Measurements from ENCODE around the gene DDX52. TPM values are rescaled to one million over a fixed set of nuclear protein-coding genes. Genes with fewer than 3 reads are reported as not detected.

Gene DDX52
- total and polyA plus RNA-seq, 2 of the 8 experiments (the other 6 are each of a cell fraction or from before 2014, with no cell fraction given) = 10.0 to 45.9 TPM

GRCh38 chr17:37605081-37605480 is 38.2 kb downstream of the DDX52 start:
- 91% methylated on average over 4 of the region's 4 CpGs; no CpG with 5 or more reads in 1 of the 2 experiments for WGBS, 2 experiments (ENCODE audit: extremely low coverage in 1 of 2, insufficient coverage in 1 of 2, insufficient read length in 1 of 2, insufficient replicate concordance in 2 of 2, low coverage in 1 of 2, low lambda C conversion rate in 2 of 2, missing lambda C conversion rate in 1 of 2)
- POLR2A ChIA-PET (ENCODE audit: partially characterized antibody) = no interaction called here
- H3K27ac ChIP-seq (ENCODE audit: low read depth, low read length) = no peak overlapping the region
- no peak overlapping the region for H3K4me3 ChIP-seq (ENCODE audit: extremely low read depth in 1 of 4, insufficient read depth in 2 of 4, low read depth in 3 of 4, low read length in 4 of 4)
- H3K36me3 ChIP-seq (ENCODE audit: control insufficient read depth in 2 of 4, insufficient read depth in 4 of 4, low read length in 3 of 4) = no peaks in the 10 kb centered on the region
- H2BK120ac ChIP-seq (replicated peaks; ENCODE audit: low read depth, low read length) = no peak overlapping the region
- no peaks in the 10 kb centered on the region for H3K9me3 ChIP-seq (ENCODE audit: insufficient read depth in 2 of 2, low read depth in 1 of 2, low read length in 1 of 2)
- H4K20me1 ChIP-seq (replicated peaks in 1 of 2; ENCODE audit: control insufficient read depth in 1 of 2, insufficient read depth in 2 of 2, low read length in 2 of 2) = no peaks in the 10 kb centered on the region
- no peak overlapping the region for H4K5ac ChIP-seq (ENCODE audit: insufficient read length, low read depth, low read length)
- peaks cover 0 to 5% (median 3%) of the 10 kb centered on the region in 4 experiments; a peak in 3 of 7 replicates for H3K4me1 ChIP-seq (replicated peaks in 1 of 4; ENCODE audit: control insufficient read depth in 3 of 4, insufficient read depth in 4 of 4, low read length in 3 of 4)
- H3K4ac ChIP-seq (replicated peaks; ENCODE audit: insufficient read length, low read depth, low read length) = no peak overlapping the region
- H2AFZ ChIP-seq (ENCODE audit: low read length) = no peak overlapping the region
- H3K56ac ChIP-seq (replicated peaks; ENCODE audit: insufficient read length, low read depth, low read length) = no peak overlapping the region
- no peak overlapping the region for H3K9ac ChIP-seq (replicated peaks in 1 of 4; ENCODE audit: extremely low read depth in 1 of 4, low read depth in 3 of 4, low read length in 3 of 4)
- no peaks in the 10 kb centered on the region for H3K23me2 ChIP-seq (ENCODE audit: low read depth, low read length)
- H2BK20ac ChIP-seq (ENCODE audit: low read length) = no peak overlapping the region
- no peak overlapping the region for H3K18ac ChIP-seq (ENCODE audit: extremely low read depth, low read length)
- no peak overlapping the region for H2AK5ac ChIP-seq (ENCODE audit: low read depth, low read length)
- H4K8ac ChIP-seq (ENCODE audit: extremely low read depth, insufficient read depth, low read length) = no peak overlapping the region
- no peaks in the 10 kb centered on the region; the same call in 1 of the 2 replicates for H3K79me1 ChIP-seq (ENCODE audit: low read depth, low read length)
- no peak for DNase-seq (ENCODE audit: low read depth in 1 of 2, low spot score in 2 of 2)
- peaks cover 4 to 15% of the 10 kb centered on the region in 2 experiments; a peak in 2 of 4 replicates for H3K79me2 ChIP-seq (ENCODE audit: control insufficient read depth in 1 of 2, insufficient read depth in 2 of 2, low read length in 2 of 2)
- CTCF ChIA-PET (ENCODE audit: partially characterized antibody) = interaction anchor here (0.8 to 1.3 kb wide), 3 partner anchors 10 to 253 kb away, joined by 4 to 5 read pairs (median 5); no protein-coding TSS in a partner anchor
- H3K4me2 ChIP-seq (ENCODE audit: insufficient read depth in 1 of 2, low read depth in 2 of 2, low read length in 2 of 2) = no peak overlapping the region
- H2BK5ac ChIP-seq (ENCODE audit: low read depth, low read length) = no peak overlapping the region
- no peak overlapping the region for H3K14ac ChIP-seq (ENCODE audit: insufficient read length)
- no peak overlapping the region for H2BK12ac ChIP-seq (ENCODE audit: low read depth, low read length)
- H3K27me3 ChIP-seq (replicated peaks in 1 of 4; ENCODE audit: control insufficient read depth in 3 of 4, extremely low read depth in 1 of 4, insufficient read depth in 3 of 4, low read length in 3 of 4) = no peaks in the 10 kb centered on the region
- FAIRE-seq = no peak
- H2BK15ac ChIP-seq (ENCODE audit: low read length) = no peak overlapping the region
- no peak overlapping the region for H4K91ac ChIP-seq (replicated peaks; ENCODE audit: insufficient read length, low read length)
- no peak overlapping the region for H3K23ac ChIP-seq (ENCODE audit: insufficient read length)
- TF ChIP-seq SP4 (IDR thresholded peaks at IDR 0.05; ENCODE audit: low read length) (no peak), YY1 (IDR thresholded peaks at IDR 0.05; ENCODE audit: low read depth, low read length) (no peak), MAX (IDR thresholded peaks at IDR 0.05) (no peak), JUND (IDR thresholded peaks at IDR 0.05; ENCODE audit: low read length) (no peak), POU5F1 (IDR thresholded peaks at IDR 0.05; ENCODE audit: low read depth, low read length) (no peak), RFX5 (IDR thresholded peaks at IDR 0.05; ENCODE audit: borderline replicate concordance, low read depth, low read length) (no peak), RAD21 (IDR thresholded peaks at IDR 0.05 in 1 of 2, conservative IDR thresholded peaks at IDR 0.05 in 1 of 2; ENCODE audit: low read depth in 2 of 2, low read length in 2 of 2) (no peak), BRCA1 (IDR thresholded peaks at IDR 0.05; ENCODE audit: low read depth, low read length) (no peak), TCF12 (IDR thresholded peaks at IDR 0.05; ENCODE audit: low read depth, low read length) (no peak)
- TF ChIP-seq, protein P1, sequence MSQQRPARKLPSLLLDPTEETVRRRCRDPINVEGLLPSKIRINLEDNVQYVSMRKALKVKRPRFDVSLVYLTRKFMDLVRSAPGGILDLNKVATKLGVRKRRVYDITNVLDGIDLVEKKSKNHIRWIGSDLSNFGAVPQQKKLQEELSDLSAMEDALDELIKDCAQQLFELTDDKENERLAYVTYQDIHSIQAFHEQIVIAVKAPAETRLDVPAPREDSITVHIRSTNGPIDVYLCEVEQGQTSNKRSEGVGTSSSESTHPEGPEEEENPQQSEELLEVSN (IDR thresholded peaks at IDR 0.05) = no peak
- TF ChIP-seq, protein P2, sequence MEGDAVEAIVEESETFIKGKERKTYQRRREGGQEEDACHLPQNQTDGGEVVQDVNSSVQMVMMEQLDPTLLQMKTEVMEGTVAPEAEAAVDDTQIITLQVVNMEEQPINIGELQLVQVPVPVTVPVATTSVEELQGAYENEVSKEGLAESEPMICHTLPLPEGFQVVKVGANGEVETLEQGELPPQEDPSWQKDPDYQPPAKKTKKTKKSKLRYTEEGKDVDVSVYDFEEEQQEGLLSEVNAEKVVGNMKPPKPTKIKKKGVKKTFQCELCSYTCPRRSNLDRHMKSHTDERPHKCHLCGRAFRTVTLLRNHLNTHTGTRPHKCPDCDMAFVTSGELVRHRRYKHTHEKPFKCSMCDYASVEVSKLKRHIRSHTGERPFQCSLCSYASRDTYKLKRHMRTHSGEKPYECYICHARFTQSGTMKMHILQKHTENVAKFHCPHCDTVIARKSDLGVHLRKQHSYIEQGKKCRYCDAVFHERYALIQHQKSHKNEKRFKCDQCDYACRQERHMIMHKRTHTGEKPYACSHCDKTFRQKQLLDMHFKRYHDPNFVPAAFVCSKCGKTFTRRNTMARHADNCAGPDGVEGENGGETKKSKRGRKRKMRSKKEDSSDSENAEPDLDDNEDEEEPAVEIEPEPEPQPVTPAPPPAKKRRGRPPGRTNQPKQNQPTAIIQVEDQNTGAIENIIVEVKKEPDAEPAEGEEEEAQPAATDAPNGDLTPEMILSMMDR (IDR thresholded peaks at IDR 0.05; ENCODE audit: control extremely low read depth in 1 of 3, insufficient read depth in 1 of 3, low read depth in 1 of 3, low read length in 3 of 3) = no peak

Data from H1 (cell line).